Stimulated activated CD8-positive, alpha-beta memory T cell treated with anti-CD3 and anti-CD28 coated beads, Interleukin-4, amount 100 ng/mL, for 4 hours (primary cell): ENCODE data around the gene SPRED1.

Experiments used
- DNase-seq, 2 donors: peaks; one replicate each; pipeline ENCODE4 v3.0.0-alpha.2; 2020; ENCODE audit warnings: low read depth in 2 of 2, low spot score in 1 of 2

SPRED1 gene

DNA sequence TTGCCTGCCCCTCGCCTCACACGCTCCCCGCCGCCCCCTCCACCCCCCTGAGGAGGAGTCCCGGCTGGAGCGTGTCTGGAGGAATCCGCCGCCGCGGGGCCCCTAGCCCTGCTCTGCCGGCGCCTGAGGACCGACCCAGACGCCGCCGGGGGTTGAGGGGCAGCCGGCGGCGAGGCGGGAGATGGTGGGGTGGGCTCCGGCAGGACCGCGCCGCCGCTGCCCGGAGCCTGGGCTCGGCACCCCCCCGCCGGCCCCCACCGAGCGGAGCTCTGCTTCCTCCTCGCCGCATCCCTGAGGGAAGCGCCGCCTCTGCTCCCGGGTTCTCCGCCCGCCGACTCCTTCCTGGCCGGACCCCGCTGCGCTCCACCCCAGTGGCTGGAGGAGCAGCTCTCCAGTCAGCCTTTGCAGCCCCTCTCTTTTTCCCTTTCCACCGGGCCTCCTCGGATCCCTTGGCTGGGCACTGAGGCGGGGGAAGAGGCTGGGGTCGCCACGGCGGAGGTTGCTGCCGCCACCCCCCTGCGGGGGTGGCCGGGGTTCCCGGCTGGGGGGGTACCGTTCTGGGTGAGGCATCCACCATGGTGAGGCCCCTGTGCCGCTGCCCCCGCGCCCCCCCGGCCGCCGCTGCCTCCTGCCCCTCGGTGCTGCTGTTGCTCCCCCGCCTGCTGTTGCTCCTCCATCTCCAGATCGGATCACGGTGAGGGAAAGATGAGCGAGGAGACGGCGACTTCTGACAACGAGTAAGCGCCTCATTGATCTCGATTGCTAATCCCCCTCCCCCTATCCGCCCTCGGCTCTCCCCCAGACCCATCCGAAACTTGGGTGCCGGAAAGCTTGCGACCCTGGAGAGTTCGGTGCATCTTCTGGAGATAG is at the start of gene SPRED1:
Gene SPRED1, plus strand, starts transcription at position 356 of the 870 bp plus-strand sequence. Its CDS starts 350 bp downstream, at position 706.
- DNase-seq = no peak

GRCh38 chr15:38205526-38206272 is 46.9 kb upstream of the SPRED1 start:
- no peak for DNase-seq

DNA sequence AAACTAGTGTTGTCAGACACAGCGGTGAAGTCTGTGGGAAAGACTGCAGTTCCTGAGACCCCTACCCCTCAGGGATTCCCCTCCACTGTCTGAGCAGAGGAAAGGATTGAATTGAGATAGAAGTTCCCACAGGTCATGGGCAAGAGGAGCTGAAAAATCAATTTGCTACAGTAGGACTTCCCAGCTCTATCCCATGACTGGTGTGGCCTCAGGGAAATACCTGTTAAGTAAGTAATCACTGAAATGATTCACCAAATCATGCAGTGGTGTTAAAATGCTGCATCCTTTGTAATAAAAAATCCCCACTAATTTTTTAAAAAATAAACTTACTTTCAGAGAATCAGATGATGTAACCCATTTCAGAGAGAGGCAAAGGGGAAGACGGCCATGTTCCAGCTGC is 45.0 kb upstream of the SPRED1 start:
- DNase-seq = no peak

DNA sequence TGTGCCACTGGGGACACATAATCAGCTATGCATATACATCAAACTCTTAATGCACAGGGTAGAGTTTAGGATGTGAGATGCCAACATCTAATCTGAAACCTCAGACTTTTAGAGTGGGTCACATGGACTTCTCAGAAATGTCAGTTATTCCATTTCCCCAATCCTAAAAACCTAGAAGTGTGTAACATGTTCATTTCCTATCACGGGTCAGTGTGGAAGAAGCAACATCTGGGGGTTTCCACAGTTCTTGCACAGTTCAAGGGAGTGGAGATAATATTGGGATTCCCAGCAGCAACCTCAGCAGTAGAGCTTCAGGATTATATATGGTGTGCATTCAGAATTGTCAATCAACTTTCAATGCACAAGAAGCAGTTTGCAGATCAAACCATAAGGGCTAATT is 44.4 kb upstream of the SPRED1 start:
- DNase-seq = no peak

DNA sequence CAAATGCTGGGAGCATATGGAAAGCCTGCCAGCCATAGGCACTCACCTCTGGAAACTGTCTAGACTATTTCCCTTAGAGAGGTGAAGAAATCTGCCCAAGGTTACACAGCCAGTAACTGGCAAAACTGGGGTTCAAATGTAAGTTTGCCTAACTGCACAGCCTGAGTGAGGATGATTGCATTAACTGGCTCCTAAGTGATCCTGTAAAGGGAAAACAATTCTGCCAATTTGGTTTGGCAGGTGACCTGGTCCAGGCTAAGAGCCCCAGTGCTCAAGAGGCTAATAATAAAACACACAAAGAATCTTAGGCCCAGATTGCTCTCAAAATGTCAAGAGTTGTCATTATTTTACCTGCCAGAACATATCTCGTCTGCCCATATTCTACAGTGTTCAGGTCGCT is 43.9 kb upstream of the SPRED1 start:
- DNase-seq = no peak

GRCh38 chr15:38211249-38211648 is 41.4 kb upstream of the SPRED1 start:
- no peak for DNase-seq

DNA sequence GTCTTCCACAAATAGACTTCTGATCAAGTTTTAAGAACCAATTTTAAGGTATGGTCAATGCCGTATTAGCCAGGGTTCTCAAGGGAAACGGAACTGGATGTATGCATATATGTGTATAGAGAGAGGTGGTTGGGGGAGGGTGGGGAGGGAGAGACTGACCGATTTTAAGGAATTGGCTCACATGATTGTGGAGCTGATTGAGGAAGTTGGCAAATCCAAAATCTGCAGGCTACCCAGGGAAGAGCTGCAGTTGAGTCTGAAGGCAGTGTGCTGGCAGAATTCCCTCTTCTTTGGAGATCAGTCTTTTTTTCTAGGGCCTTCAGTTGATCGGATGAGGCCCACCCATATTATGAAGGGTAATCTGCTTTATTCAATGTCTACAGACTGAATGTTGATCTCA is 40.8 kb upstream of the SPRED1 start:
- no peak for DNase-seq

GRCh38 chr15:38212729-38213351 is 39.8 kb upstream of the SPRED1 start:
- no peak for DNase-seq

- no peak for DNase-seq
Observed at GRCh38 chr15:38213356-38213755, 39.3 kb upstream of the SPRED1 start.

DNA sequence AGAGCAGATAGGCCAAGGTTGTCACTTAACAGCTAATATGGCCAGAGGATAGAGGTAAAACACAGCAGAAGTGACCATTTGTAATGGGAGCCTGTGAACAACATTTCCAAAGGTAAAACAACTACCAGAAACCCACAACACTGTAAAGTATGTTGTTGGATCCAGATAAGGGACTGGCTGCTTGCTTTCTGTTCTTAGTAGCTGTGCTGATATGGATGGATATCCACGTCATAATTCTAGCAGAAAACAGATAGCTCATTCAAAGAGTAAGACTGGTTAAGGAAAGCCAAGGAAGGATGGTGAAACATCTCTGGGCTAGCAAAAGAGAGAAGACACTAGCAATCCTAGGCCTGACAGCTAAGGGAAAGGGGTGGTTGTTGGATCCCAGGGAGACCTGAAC is 36.9 kb upstream of the SPRED1 start:
- no peak for DNase-seq

DNA sequence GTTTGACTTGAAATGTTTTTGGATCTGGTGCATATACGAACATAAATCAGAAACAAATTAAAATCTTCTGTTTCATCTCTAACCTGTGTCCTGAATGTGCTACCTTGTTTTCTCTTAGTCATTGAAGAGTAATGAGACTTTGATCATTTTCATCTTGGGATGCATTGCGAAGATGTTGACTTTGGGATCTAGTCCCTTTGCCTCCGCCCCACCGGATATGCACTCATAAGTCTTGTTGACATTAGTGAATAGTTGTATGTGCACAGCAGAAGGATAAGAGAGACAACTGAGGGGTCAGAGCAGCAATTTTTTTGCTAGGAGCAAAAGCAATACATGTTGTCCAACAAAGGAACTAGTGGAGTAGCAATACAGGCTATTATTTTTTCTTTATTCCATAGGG is 35.9 kb upstream of the SPRED1 start:
- no peak for DNase-seq

GRCh38 chr15:38217191-38217595 is 35.4 kb upstream of the SPRED1 start:
- no peak for DNase-seq

DNA sequence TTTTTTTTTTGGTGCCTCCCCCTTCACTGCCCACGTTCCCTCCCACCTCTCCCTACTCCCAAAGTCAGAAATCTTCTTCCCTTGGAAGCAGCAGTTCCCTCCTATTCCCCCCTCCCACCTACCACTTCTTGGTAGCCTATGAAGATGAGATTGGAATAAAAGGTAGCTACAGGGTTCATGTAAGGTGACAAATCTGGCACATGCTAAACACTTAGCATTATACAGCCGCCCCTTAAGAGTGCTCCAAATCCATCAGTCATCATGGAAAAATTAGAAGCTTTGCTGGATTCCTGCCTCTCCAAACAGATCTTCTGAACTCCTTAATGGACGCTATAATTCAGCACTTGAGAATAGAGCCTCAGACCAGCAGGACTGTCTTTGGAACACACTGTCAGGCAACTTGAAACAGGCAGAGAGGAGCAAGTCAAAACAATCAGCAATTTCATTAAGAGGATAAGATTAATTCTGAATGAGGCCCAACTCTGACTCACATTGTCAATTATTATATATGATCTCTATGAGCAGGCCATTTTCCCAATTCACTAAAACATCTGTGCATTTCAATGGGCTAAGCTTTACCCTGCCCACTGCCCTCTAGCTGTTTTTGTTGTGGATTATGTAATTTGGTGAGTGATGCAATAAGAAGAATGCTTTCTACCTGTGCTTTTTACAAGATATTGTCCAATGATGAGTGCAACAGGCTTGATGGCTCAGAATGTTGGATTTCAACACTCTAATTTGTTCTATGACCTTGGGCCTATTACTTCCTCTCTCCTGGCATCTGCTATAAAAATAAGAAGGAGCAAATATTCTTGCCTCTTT is 34.6 kb upstream of the SPRED1 start:
- no peak for DNase-seq

- DNase-seq = no peak
Observed at GRCh38 chr15:38220606-38221273, 31.9 kb upstream of the SPRED1 start.

DNA sequence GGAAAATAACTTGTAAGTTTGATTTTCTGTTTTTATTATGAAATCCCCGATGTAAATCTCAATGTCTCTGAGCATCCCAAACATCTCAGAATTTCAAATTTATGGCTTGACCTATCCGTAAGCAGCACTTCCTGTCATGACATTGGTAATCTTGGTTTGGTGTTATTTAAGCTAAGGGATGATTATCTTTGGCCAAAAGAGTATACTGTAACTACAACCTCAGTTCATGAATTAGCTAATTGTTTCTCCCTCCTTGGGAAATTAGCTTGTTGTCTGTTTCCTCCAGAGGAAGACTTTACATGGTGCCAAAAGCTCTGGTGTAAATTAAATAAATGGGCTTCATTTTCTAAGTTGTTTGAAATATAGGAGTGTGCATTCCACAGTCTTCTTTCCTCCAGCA is 28.1 kb upstream of the SPRED1 start:
- DNase-seq = no peak

DNA sequence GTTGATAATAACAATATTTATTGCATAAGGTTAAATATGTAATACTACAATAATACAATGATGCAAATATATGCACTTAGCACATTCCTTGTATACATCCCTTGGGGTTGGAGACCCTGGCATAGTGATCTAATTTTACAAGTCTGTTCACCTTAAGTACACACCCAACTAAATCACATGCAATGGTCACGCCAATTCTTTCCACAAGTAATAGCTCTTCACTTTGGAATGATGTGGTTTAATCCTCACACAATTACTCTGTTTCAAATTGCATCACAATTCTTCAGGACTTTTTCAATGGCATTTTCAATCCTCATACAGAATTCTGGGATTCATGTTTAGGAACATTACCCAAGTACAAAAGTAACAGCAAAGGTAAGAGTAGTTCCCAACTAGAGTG is 27.3 kb upstream of the SPRED1 start:
- no peak for DNase-seq

- DNase-seq = no peak
Observed at GRCh38 chr15:38226608-38227266, 25.9 kb upstream of the SPRED1 start.

- no peak for DNase-seq
Observed at GRCh38 chr15:38227941-38228340, 24.7 kb upstream of the SPRED1 start.

DNA sequence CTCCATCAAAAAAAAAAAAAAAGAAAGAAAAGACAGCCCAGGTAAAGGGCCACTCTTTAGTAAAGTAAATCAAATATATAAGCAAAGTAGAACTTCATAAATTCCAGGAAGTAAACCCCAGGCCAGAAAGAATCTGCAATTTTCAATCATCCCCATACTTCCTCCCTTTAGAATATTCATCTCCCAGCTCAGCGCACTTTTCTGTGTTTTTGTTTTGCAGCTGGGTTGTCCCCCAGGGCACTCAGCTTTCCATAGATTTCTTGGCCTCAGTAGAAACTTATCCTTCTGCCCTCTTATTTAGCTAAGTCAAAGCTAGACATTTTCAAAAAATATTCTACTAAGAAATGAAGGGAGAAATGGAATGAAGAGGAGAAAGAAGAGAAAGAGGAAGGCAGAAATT is 24.0 kb upstream of the SPRED1 start:
- no peak for DNase-seq

- no peak for DNase-seq
Observed at GRCh38 chr15:38229705-38230310, 22.8 kb upstream of the SPRED1 start.
